ENCODE measurements around the gene ENDOU.

- no peak for TF ChIP-seq EP300 (IDR thresholded peaks at IDR 0.05)
- TF ChIP-seq TP53 (CRISPR knock-in tag; IDR thresholded peaks at IDR 0.05), result no peak
- peak; percentile 62 for TF ChIP-seq CTCF (IDR thresholded peaks at IDR 0.05)
- TF ChIP-seq USF2 (IDR thresholded peaks at IDR 0.05), result peak; percentile 86
- TF ChIP-seq POLR2A (IDR thresholded peaks at IDR 0.05; ENCODE audit: low read length), result peak; percentile 9; the same call in 1 of the 2 replicates
- TF ChIP-seq FOSB (CRISPR knock-in tag; IDR thresholded peaks at IDR 0.05), result no peak
- peak; percentile 18; the same call in 2 of the 3 replicates for TF ChIP-seq SMC3 (IDR thresholded peaks at IDR 0.05)
- TF ChIP-seq ESRRA (IDR thresholded peaks at IDR 0.05; ENCODE audit: borderline replicate concordance, low read length), result no peak
- peak; percentile 97 for TF ChIP-seq MAX (IDR thresholded peaks at IDR 0.05)
- TF ChIP-seq RFX5 (IDR thresholded peaks at IDR 0.05), result no peak
- no peak for TF ChIP-seq JUNB (IDR thresholded peaks at IDR 0.05)
Observed at GRCh38 chr12:47758834-47759690, 33.8 kb upstream of the ENDOU start, which contains the start of gene RAPGEF3.

Measured in A549 (cell line).